Panc1 (cell line): ENCODE data around the gene ULBP2. TPM values are rescaled to one million over a fixed set of nuclear protein-coding genes. Genes with fewer than 3 reads are reported as not detected.

ENCODE experiments used
- ATAC-seq: fragments of 200-7000 bp; cut with Tn5 transposase; 2 replicates; pipeline ENCODE4 v1.9.1; 2020; ENCODE audit warnings: mild to moderate bottlenecking, moderate library complexity
- BruUV-seq: library from RNA; stranded (reverse); fragments of 400-500 nt; replicated peaks from 2 replicates; lab custom pipeline; 2021; lab: Mats Ljungman, UMichigan
- CTCF ChIA-PET: fragments of 300-600 bp; sonication (Branson Sonifier 250); formaldehyde crosslinking; loops from one replicate; lab custom pipeline; 2022; ENCODE audit warnings: antibody characterized with exemption; lab: Charles Lee
- POLR2A ChIA-PET: fragments of 300-600 bp; sonication (Branson Sonifier 250); formaldehyde crosslinking; loops from one replicate; lab custom pipeline; 2022; ENCODE audit warnings: antibody characterized with exemption; lab: Charles Lee
- DNase-seq: peaks from one replicate; pipeline ENCODE4 v3.0.0-alpha.2; 2010; ENCODE audit warnings: low read depth, low spot score
- H3K27ac ChIP-seq: 2 replicates; pipeline ENCODE4 v1.5.1; 2011; ENCODE audit warnings: mild to moderate bottlenecking, low read length, inconsistent platforms
- H3K27me3 ChIP-seq: fragments of 200-500 bp; sonication (Bioruptor generic); 2 replicates; pipeline ENCODE4 v1.6.0; 2014; ENCODE audit warnings: low read length, inconsistent platforms; ENCODE audit not compliant: control insufficient read depth, insufficient read depth
- H3K36me3 ChIP-seq: fragments of 200-500 bp; sonication (Bioruptor generic); 2 replicates; pipeline ENCODE4 v1.5.1; 2014; ENCODE audit warnings: inconsistent platforms, mild to moderate bottlenecking, low read length, moderate library complexity; ENCODE audit not compliant: control insufficient read depth, insufficient read depth
- H3K4me1 ChIP-seq: 2 replicates; pipeline ENCODE4 v1.5.1; 2011; ENCODE audit warnings: inconsistent platforms, mild to moderate bottlenecking, low read length, moderate library complexity; ENCODE audit not compliant: control insufficient read depth, insufficient read depth
- H3K4me3 ChIP-seq, 2 experiments: 2 replicates each; pipeline ENCODE4 v1.5.1; 2011 to 2012; ENCODE audit warnings: low read depth in 2 of 2, low read length in 2 of 2, mild to moderate bottlenecking in 2 of 2, inconsistent platforms in 1 of 2, moderate library complexity in 1 of 2
- H3K9me3 ChIP-seq: fragments of 200-500 bp; sonication (Bioruptor generic); 2 replicates; pipeline ENCODE4 v1.5.1; 2014; ENCODE audit warnings: low read depth, mild to moderate bottlenecking, inconsistent platforms, low read length, moderate library complexity; ENCODE audit not compliant: control insufficient read depth, insufficient read depth
- POLR2AphosphoS5 ChIP-seq: IDR thresholded peaks from 2 replicates; pipeline ENCODE4 v1.6.1; 2012; ENCODE audit warnings: mild to moderate bottlenecking, low read depth, low read length, moderate library complexity
- SIN3A ChIP-seq: IDR thresholded peaks from 2 replicates; pipeline ENCODE4 v1.6.1; 2012; ENCODE audit warnings: low read depth, mild to moderate bottlenecking, low read length, moderate library complexity, borderline replicate concordance; ENCODE audit not compliant: insufficient read depth
- TCF7L2 ChIP-seq: IDR thresholded peaks from 2 replicates; pipeline ENCODE4 v1.6.1; 2011; ENCODE audit warnings: mild to moderate bottlenecking, low read depth, low read length, inconsistent platforms
- in situ Hi-C: cut with HindIII; loops from 2 replicates; pipeline ENCODE4 v1.10.0; 2016; ENCODE audit warnings: low sequenced_read_pairs, low pct_unique_long_range_greater_than_20kb
- intact Hi-C: fragments of 100-400 bp; cut with micrococcal nuclease; formaldehyde crosslinking; loops from one replicate; pipeline ENCODE4 v1.10.0; 2022; ENCODE audit not compliant: unreplicated experiment
- total RNA-seq: library from RNA; stranded (reverse); gene quantifications from one replicate; pipeline ENCODE4 v1.2.1, GENCODE V29; 2021; ENCODE audit not compliant: unreplicated experiment
- TF ChIP-seq, protein P1 (sequence below): fragments of 450-650 bp; IDR thresholded peaks from 2 replicates; pipeline ENCODE4 v1.5.1; 2017; ENCODE audit warnings: mild to moderate bottlenecking
- TF ChIP-seq, protein P2 (sequence below), 2 experiments: IDR thresholded peaks; 2 replicates each; pipeline ENCODE4 v1.6.1; 2011 to 2012; ENCODE audit warnings: low read depth in 2 of 2, control low read depth in 1 of 2, low read length in 1 of 2, mild to moderate bottlenecking in 1 of 2, moderate library complexity in 1 of 2; ENCODE audit not compliant: insufficient read depth in 1 of 2

Gene ULBP2
- total RNA-seq, 1 experiment from 2014 or later, result 0.69 TPM

DNA sequence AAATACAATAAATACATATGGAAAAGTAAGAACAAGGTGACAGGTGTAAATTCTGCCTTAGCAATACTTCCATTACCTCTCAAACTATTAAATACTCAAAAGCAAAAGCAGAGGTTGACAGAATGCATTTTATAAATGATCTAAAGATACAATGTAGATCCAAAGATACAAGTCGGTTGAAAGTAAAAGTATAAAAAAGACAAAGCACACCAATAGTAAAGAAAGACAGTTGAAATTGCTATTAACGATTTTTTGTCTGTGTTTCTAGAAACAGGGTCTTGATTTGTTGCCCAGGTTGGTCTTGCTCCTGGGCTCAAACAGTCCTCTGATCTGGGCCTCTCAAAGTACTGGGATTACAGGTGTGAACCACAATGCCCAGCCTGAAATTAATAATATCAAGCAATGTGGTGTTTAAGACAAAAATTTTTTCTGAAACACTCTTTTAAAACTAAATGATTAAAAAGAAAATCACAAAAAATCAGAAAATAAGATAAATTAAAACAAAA lies 45.8 kb downstream of the ULBP2 start:
- no peak for TF ChIP-seq POLR2AphosphoS5
- no peak for TF ChIP-seq SIN3A
- TF ChIP-seq, protein P1, sequence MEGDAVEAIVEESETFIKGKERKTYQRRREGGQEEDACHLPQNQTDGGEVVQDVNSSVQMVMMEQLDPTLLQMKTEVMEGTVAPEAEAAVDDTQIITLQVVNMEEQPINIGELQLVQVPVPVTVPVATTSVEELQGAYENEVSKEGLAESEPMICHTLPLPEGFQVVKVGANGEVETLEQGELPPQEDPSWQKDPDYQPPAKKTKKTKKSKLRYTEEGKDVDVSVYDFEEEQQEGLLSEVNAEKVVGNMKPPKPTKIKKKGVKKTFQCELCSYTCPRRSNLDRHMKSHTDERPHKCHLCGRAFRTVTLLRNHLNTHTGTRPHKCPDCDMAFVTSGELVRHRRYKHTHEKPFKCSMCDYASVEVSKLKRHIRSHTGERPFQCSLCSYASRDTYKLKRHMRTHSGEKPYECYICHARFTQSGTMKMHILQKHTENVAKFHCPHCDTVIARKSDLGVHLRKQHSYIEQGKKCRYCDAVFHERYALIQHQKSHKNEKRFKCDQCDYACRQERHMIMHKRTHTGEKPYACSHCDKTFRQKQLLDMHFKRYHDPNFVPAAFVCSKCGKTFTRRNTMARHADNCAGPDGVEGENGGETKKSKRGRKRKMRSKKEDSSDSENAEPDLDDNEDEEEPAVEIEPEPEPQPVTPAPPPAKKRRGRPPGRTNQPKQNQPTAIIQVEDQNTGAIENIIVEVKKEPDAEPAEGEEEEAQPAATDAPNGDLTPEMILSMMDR, result no peak
- TF ChIP-seq, protein P2, sequence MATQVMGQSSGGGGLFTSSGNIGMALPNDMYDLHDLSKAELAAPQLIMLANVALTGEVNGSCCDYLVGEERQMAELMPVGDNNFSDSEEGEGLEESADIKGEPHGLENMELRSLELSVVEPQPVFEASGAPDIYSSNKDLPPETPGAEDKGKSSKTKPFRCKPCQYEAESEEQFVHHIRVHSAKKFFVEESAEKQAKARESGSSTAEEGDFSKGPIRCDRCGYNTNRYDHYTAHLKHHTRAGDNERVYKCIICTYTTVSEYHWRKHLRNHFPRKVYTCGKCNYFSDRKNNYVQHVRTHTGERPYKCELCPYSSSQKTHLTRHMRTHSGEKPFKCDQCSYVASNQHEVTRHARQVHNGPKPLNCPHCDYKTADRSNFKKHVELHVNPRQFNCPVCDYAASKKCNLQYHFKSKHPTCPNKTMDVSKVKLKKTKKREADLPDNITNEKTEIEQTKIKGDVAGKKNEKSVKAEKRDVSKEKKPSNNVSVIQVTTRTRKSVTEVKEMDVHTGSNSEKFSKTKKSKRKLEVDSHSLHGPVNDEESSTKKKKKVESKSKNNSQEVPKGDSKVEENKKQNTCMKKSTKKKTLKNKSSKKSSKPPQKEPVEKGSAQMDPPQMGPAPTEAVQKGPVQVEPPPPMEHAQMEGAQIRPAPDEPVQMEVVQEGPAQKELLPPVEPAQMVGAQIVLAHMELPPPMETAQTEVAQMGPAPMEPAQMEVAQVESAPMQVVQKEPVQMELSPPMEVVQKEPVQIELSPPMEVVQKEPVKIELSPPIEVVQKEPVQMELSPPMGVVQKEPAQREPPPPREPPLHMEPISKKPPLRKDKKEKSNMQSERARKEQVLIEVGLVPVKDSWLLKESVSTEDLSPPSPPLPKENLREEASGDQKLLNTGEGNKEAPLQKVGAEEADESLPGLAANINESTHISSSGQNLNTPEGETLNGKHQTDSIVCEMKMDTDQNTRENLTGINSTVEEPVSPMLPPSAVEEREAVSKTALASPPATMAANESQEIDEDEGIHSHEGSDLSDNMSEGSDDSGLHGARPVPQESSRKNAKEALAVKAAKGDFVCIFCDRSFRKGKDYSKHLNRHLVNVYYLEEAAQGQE (IDR thresholded peaks at IDR 0.05; ENCODE audit: insufficient read depth in 1 of 2, low read depth in 2 of 2, low read length in 1 of 2), result no peak
- TF ChIP-seq TCF7L2, result no peak
- Histone ChIP-seq H3K9me3 (no peaks in the 10 kb centered on the region), H3K4me3 (no peak overlapping the region), H3K36me3 (no peaks in the 10 kb centered on the region), H3K27me3 (peaks cover 66% of the 10 kb centered on the region), H3K4me1 (peaks cover 4% of the 10 kb centered on the region; the same call in 1 of the 2 replicates), H3K27ac (no peak overlapping the region)
- intact Hi-C loops (no loop called here), in situ Hi-C loops (no loop called here)
- ATAC-seq (no peak), DNase-seq (no peak)
- POLR2A ChIA-PET, result no interaction called here
- CTCF ChIA-PET, result no interaction called here
- BruUV-seq, result no TSS peak

DNA sequence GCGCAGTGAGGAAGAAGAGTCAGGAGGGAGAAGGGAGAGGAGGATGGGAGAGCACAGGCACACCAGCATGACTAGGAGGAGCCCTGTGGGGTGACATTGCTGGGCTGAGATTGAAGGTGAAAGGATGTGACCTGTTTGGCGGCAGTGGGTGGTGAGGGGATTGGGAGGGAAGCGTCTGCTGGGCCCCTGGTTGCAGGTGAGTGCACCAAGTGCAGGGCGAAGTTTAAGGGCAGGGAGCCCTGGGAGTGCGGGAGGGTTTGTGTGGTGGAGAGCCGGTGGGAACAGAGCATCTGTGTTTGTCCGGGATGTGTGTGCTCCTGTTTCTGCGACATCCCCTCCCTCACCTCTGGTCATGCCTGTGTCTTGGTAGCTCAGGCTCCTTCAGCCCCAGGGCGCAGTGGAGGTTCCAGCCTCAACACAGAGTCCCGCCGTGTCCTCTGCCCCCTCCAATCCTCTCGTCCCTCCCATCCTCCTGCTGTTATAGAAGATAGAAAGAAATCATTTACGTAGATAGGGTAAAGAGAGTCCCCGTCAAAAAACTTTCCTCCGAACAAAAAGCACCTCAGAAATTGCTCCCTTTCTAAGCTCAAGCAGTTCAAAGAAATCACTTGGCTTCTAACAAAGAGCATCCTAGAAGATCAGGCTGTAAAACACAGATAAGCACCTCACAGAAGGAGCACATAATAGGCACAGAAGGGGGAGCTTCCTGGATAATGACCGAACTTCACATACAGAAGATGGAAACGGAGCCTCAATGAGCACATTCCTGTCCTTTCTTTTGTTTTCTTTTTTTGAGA lies 46.9 kb downstream of the ULBP2 start:
- POLR2A ChIA-PET, result no interaction called here
- CTCF ChIA-PET, result no interaction called here
- H3K9me3 ChIP-seq, result no peaks in the 10 kb centered on the region
- BruUV-seq, result no TSS peak
- no peak overlapping the region for H3K4me3 ChIP-seq
- no peak for ATAC-seq
- no peak for TF ChIP-seq TCF7L2
- no peak for TF ChIP-seq POLR2AphosphoS5
- no peak for TF ChIP-seq SIN3A
- TF ChIP-seq, protein P2 (IDR thresholded peaks at IDR 0.05; ENCODE audit: insufficient read depth in 1 of 2, low read depth in 2 of 2, low read length in 1 of 2), result no peak
- TF ChIP-seq, protein P1, result no peak
- no peak for DNase-seq
- intact Hi-C loops (no loop called here), in situ Hi-C loops (no loop called here)
- peaks cover 63% of the 10 kb centered on the region for H3K27me3 ChIP-seq
- no peaks in the 10 kb centered on the region for H3K36me3 ChIP-seq
- H3K27ac ChIP-seq, result no peak overlapping the region
- peaks cover 4% of the 10 kb centered on the region; the same call in 1 of the 2 replicates for H3K4me1 ChIP-seq
